SK-N-SH (cell line): Measurements from ENCODE around the gene CACNA1H. TPM values are rescaled to one million over a fixed set of nuclear protein-coding genes. Genes with fewer than 3 reads are reported as not detected.

ENCODE experiments used
- CTCF ChIA-PET: fragments of 300-600, 350-600 bp; formaldehyde crosslinking; extraction: SDS; loops from one replicate; lab custom pipeline; 2021; lab: Yijun Ruan, JAX
- POLR2A ChIA-PET: fragments of 350-600 bp; sonication (Branson Sonifier 250); formaldehyde crosslinking; extraction: SDS; loops from one replicate; lab custom pipeline; 2020; ENCODE audit warnings: antibody characterized with exemption, inconsistent platforms; lab: Yijun Ruan, JAX
- DNase-seq: peaks from one replicate; pipeline ENCODE4 v3.0.0; 2012
- H2AFZ ChIP-seq: fragments of 200-600 bp; sonication (generic); 2 replicates; pipeline ENCODE4 v1.8.1; 2016; ENCODE audit warnings: antibody characterized with exemption, mild to moderate bottlenecking, low read depth
- H3F3A ChIP-seq: fragments of 200-600 bp; sonication (generic); replicated peaks from 2 replicates; pipeline ENCODE3; 2016; ENCODE audit warnings: antibody characterized with exemption, mild to moderate bottlenecking; ENCODE audit not compliant: insufficient read depth
- H3K27ac ChIP-seq, 2 experiments: fragments of 200-500 bp in 1 of 2; fragments of 200-600 bp in 1 of 2; sonication (Bioruptor generic) in 1 of 2; sonication (generic), shearing (Covaris generic) in 1 of 2; 2 replicates each; pipeline versions ENCODE4 v1.5.1 to v1.6.1; 2014 to 2016; ENCODE audit warnings: low read depth in 2 of 2, inconsistent platforms in 1 of 2, low read length in 1 of 2, mild to moderate bottlenecking in 1 of 2, mixed read lengths in 1 of 2
- H3K27me3 ChIP-seq: fragments of 200-600 bp; sonication (generic), shearing (Covaris generic); 2 replicates; pipeline ENCODE4 v1.6.1; 2016; ENCODE audit warnings: mixed run types; ENCODE audit not compliant: insufficient read depth
- H3K36me3 ChIP-seq, 2 experiments: fragments of 200-500 bp in 1 of 2; fragments of 200-600 bp in 1 of 2; sonication (Bioruptor generic) in 1 of 2; sonication (generic) in 1 of 2; replicated peaks in 1 of 2; 2 replicates each; pipeline versions ENCODE3 to v1.5.1; 2014 to 2016; ENCODE audit warnings: low read length in 1 of 2, mild to moderate bottlenecking in 1 of 2; ENCODE audit not compliant: insufficient read depth in 2 of 2, control insufficient read depth in 1 of 2
- H3K4me1 ChIP-seq, 2 experiments: fragments of 200-500 bp in 1 of 2; fragments of 200-600 bp in 1 of 2; sonication (Bioruptor generic) in 1 of 2; sonication (generic), shearing (Covaris generic) in 1 of 2; 2 replicates each; pipeline versions ENCODE4 v1.5.1 to v1.6.1; 2014 to 2016; ENCODE audit warnings: low read depth in 1 of 2, low read length in 1 of 2, mixed run types in 1 of 2; ENCODE audit not compliant: insufficient read depth in 2 of 2, control insufficient read depth in 1 of 2
- H3K4me2 ChIP-seq: fragments of 200-600 bp; sonication (generic), shearing (Covaris generic); 2 replicates; pipeline ENCODE4 v1.6.1; 2017; ENCODE audit warnings: mixed run types
- H3K4me3 ChIP-seq, 2 experiments: fragments of 200-500 bp in 1 of 2; fragments of 200-600 bp in 1 of 2; sonication (Bioruptor generic) in 1 of 2; sonication (generic), shearing (Covaris generic) in 1 of 2; 2 replicates each; pipeline versions ENCODE4 v1.5.1 to v1.8.1; 2014 to 2016; ENCODE audit warnings: low read depth in 2 of 2, inconsistent platforms in 1 of 2, low read length in 1 of 2, mild to moderate bottlenecking in 1 of 2, mixed read lengths in 1 of 2, moderate library complexity in 1 of 2
- H3K79me2 ChIP-seq: fragments of 200-600 bp; sonication (generic); 2 replicates; pipeline ENCODE4 v1.8.1; 2017; ENCODE audit warnings: mild to moderate bottlenecking; ENCODE audit not compliant: insufficient read depth
- H3K9ac ChIP-seq: fragments of 200-600 bp; sonication (generic); 2 replicates; pipeline ENCODE4 v1.6.1; 2017; ENCODE audit warnings: mixed run types
- H3K9me2 ChIP-seq: fragments of 200-600 bp; sonication (generic); 2 replicates; pipeline ENCODE4 v1.6.1; 2017; ENCODE audit warnings: mixed run types
- H3K9me3 ChIP-seq: fragments of 200-600 bp; sonication (generic); 2 replicates; pipeline ENCODE4 v1.6.1; 2017; ENCODE audit warnings: mixed run types, mild to moderate bottlenecking, moderate library complexity
- H4K20me1 ChIP-seq: fragments of 200-600 bp; sonication (generic); 2 replicates; pipeline ENCODE4 v1.6.1; 2017; ENCODE audit warnings: mild to moderate bottlenecking, mixed run types; ENCODE audit not compliant: insufficient read depth
- CHD2 ChIP-seq: fragments of 150-350 bp; IDR thresholded peaks from 2 replicates; pipeline ENCODE4 v1.6.1; 2018; ENCODE audit warnings: low read length; ENCODE audit not compliant: partially characterized antibody
- EP300 ChIP-seq, 2 experiments: IDR thresholded peaks; 2 replicates each; pipeline versions ENCODE4 v1.4.0 to v1.6.1; 2012; ENCODE audit warnings: borderline replicate concordance in 1 of 2, low read depth in 1 of 2, low read length in 1 of 2
- FOXM1 ChIP-seq: IDR thresholded peaks from 2 replicates; pipeline ENCODE4 v1.4.0; 2012; ENCODE audit warnings: low read depth, mild to moderate bottlenecking
- GATA2 ChIP-seq: sonication (generic); formaldehyde crosslinking; IDR thresholded peaks from 2 replicates; pipeline ENCODE4 v1.5.0; 2020; ENCODE audit warnings: mild to moderate bottlenecking, missing genetic modification reagents
- MAX ChIP-seq: IDR thresholded peaks from 2 replicates; pipeline ENCODE4 v1.4.0; 2012; ENCODE audit warnings: low read depth
- MEF2A ChIP-seq: IDR thresholded peaks from 2 replicates; pipeline ENCODE4 v1.4.0; 2012; ENCODE audit warnings: low read depth, borderline replicate concordance
- RCOR1 ChIP-seq: fragments of 150-350 bp; IDR thresholded peaks from 2 replicates; pipeline ENCODE4 v1.6.1; 2017; ENCODE audit warnings: antibody characterized with exemption, low read length
- REST ChIP-seq: IDR thresholded peaks from 2 replicates; pipeline ENCODE4 v1.6.1; 2012; ENCODE audit warnings: mild to moderate bottlenecking, low read depth, low read length, moderate library complexity
- RFX5 ChIP-seq: IDR thresholded peaks from 2 replicates; pipeline ENCODE4 v1.6.1; 2012; ENCODE audit warnings: mild to moderate bottlenecking, improper control_type of control experiment, low read length
- RXRA ChIP-seq: IDR thresholded peaks from 2 replicates; pipeline ENCODE4 v1.4.0; 2012; ENCODE audit warnings: low read depth, mild to moderate bottlenecking, borderline replicate concordance
- SMC3 ChIP-seq: IDR thresholded peaks from 2 replicates; pipeline ENCODE4 v1.6.1; 2012; ENCODE audit warnings: low read depth, low read length, improper control_type of control experiment
- ZBTB33 ChIP-seq: IDR thresholded peaks from 2 replicates; pipeline ENCODE4 v1.4.0; 2012; ENCODE audit warnings: low read depth, borderline replicate concordance
- WGBS: methylation state at CpG from one replicate; pipeline ENCODE4 v1.1.6; 2017; ENCODE audit warnings: low lambda C conversion rate; 5-methylcytosine and 5-hydroxymethylcytosine counted together
- polyA plus RNA-seq, 3 experiments: library from polyadenylated mRNA; depleted of rRNA; stranded (reverse); fragments of >200 nt; gene quantifications; 2 replicates each; pipeline ENCODE4 v1.2.3, GENCODE V29; 2012

CACNA1H gene
- polyA plus RNA-seq, 1 of the 3 experiments (the other 2 are of a cell fraction), result not detected

- POLR2A ChIA-PET, result no interaction called here
- CTCF ChIA-PET, result interaction anchor here (2.7 kb wide), 1 partner anchor 11 kb away, joined by 14 read pairs; no protein-coding TSS in a partner anchor
- TF ChIP-seq RCOR1, result no peak
- no peak for TF ChIP-seq SMC3
- TF ChIP-seq CHD2, result no peak
- TF ChIP-seq, all 33 proteins: peak for 0
Observed at GRCh38 chr16:1113889-1114526, 38.9 kb upstream of the CACNA1H start.

DNA sequence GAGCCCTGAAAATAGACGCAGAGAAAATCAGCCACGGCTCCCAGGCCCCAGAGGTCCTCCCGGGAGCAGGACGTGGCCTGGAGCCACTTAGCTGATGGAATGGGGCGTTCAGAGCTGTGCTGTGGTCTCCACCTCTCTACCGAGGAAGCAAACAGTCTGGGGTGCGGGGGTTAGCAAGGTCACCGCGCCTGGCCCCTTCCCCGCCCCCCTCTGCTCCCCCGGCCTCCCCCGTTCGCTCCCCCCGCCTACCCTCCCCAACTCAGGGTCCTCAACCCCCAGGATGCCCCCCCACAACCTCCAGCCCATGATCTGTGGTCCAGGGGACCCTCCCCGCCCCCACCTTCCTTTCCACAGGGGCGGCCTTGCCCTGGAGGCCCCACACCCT lies 36.2 kb upstream of the CACNA1H start:
- Histone ChIP-seq H3F3A (no peaks in the 10 kb centered on the region), H3K4me3 (no peak overlapping the region), H3K9me3 (no peaks in the 10 kb centered on the region)
- POLR2A ChIA-PET, result no interaction called here
- no peak for DNase-seq
- TF ChIP-seq FOXM1 (no peak), MEF2A (no peak), RCOR1 (no peak), RXRA (no peak), RFX5 (no peak)
- TF ChIP-seq, all 33 proteins: peak for 0
- Histone ChIP-seq H3K4me2 (no peak overlapping the region), H3K27ac (no peak overlapping the region), H3K79me2 (no peaks in the 10 kb centered on the region), H3K36me3 (no peaks in the 10 kb centered on the region), H2AFZ (no peak overlapping the region), H3K4me1 (no peaks in the 10 kb centered on the region), H3K9ac (no peak overlapping the region), H4K20me1 (0 out of 2 replicates have a peak, but pooled peaks cover 2% of the 10 kb centered on the region), H3K27me3 (peaks cover 74% of the 10 kb centered on the region), H3K9me2 (no peaks in the 10 kb centered on the region)
- 16% methylated on average over 5 of the region's 16 CpGs for WGBS
- CTCF ChIA-PET, result interaction anchor here (1.8 kb wide), 1 partner anchor 9 kb away, joined by 8 read pairs; no protein-coding TSS in a partner anchor

More at GRCh38 chr16:1113889-1114526, 38.9 kb upstream of the CACNA1H start:
- Histone ChIP-seq H3K9ac (no peak overlapping the region), H4K20me1 (0 out of 2 replicates have a peak, but pooled peaks cover 3% of the 10 kb centered on the region), H2AFZ (no peak overlapping the region), H3F3A (no peaks in the 10 kb centered on the region), H3K9me3 (no peaks in the 10 kb centered on the region), H3K4me3 (no peak overlapping the region), H3K27ac (no peak overlapping the region), H3K27me3 (peaks cover 77% of the 10 kb centered on the region), H3K36me3 (no peaks in the 10 kb centered on the region), H3K4me1 (no peaks in the 10 kb centered on the region), H3K9me2 (no peaks in the 10 kb centered on the region), H3K4me2 (no peak overlapping the region), H3K79me2 (no peaks in the 10 kb centered on the region)
- DNase-seq, result no peak
- WGBS, result 27% methylated on average over 8 of the region's 15 CpGs

- Histone ChIP-seq H3K27me3 (peaks cover 73% of the 10 kb centered on the region), H3K4me3 (no peak overlapping the region), H3K9me3 (no peaks in the 10 kb centered on the region), H3F3A (no peaks in the 10 kb centered on the region), H3K79me2 (no peaks in the 10 kb centered on the region), H3K4me1 (no peaks in the 10 kb centered on the region), H3K27ac (no peak overlapping the region), H4K20me1 (0 out of 2 replicates have a peak, but pooled peaks cover 2% of the 10 kb centered on the region), H3K9me2 (no peaks in the 10 kb centered on the region), H3K36me3 (no peaks in the 10 kb centered on the region), H3K9ac (no peak overlapping the region), H2AFZ (no peak overlapping the region), H3K4me2 (no peak overlapping the region)
- ChIA-PET CTCF (interaction anchor here (1.4 to 1.8 kb wide), 2 partner anchors 10 to 11 kb away, joined by 5 to 8 read pairs; no protein-coding TSS in a partner anchor), POLR2A (no interaction called here)
- no peak for DNase-seq
- WGBS, result 30% methylated on average over 14 of the region's 34 CpGs
- TF ChIP-seq MAX (no peak), SMC3 (no peak), EP300 (IDR thresholded peaks at IDR 0.05; ENCODE audit: borderline replicate concordance in 1 of 2, low read depth in 1 of 2, low read length in 1 of 2) (no peak), GATA2 (CRISPR knock-in tag) (no peak), ZBTB33 (no peak), REST (no peak)
Observed at GRCh38 chr16:1117176-1117900, 35.6 kb upstream of the CACNA1H start.
